Chondrocyte (in vitro differentiated cells): Measurements from ENCODE around the gene LEPR. TPM values are rescaled to one million over a fixed set of nuclear protein-coding genes. Genes with fewer than 3 reads are reported as not detected.
A peak's percentile ranks its signal among the peaks of the same experiment; 100 is the strongest.

ENCODE experiments used
- DNase-seq: peaks from one replicate; pipeline ENCODE4 v3.0.0; 2021; ENCODE audit warnings: mixed read lengths, low spot score
- H3K27ac Mint-ChIP-seq: one replicate; pipeline ENCODE4 v1.8.0; 2021; ENCODE audit warnings: mild to moderate bottlenecking, moderate library complexity, mixed read lengths; ENCODE audit not compliant: unreplicated experiment
- H3K27me3 Mint-ChIP-seq: 2 replicates; pipeline ENCODE4 v1.8.0; 2021; ENCODE audit warnings: low read depth, mixed read lengths
- H3K36me3 Mint-ChIP-seq: 2 replicates; pipeline ENCODE4 v1.8.0; 2021; ENCODE audit warnings: low read depth, mixed read lengths
- H3K4me1 Mint-ChIP-seq: 2 replicates; pipeline ENCODE4 v1.8.0; 2021; ENCODE audit warnings: low read depth, mild to moderate bottlenecking, mixed read lengths
- H3K4me3 Mint-ChIP-seq: one replicate; pipeline ENCODE4 v1.8.0; 2021; ENCODE audit warnings: mild to moderate bottlenecking, moderate library complexity, mixed read lengths; ENCODE audit not compliant: unreplicated experiment
- H3K9me3 Mint-ChIP-seq: 2 replicates; pipeline ENCODE4 v1.8.0; 2021; ENCODE audit warnings: low read depth, mixed read lengths
- CTCF ChIP-seq: fragments of 200-600 bp; sonication (generic); IDR thresholded peaks from 2 replicates; pipeline ENCODE4 v1.5.0; 2021; ENCODE audit warnings: antibody characterized with exemption, mild to moderate bottlenecking, moderate library complexity
- long read RNA-seq: library from polyadenylated mRNA; stranded (forward); transcript quantifications from one replicate; pipeline ENCODE4 v2.0.0, GENCODE V29; 2021
- total RNA-seq: library from RNA; stranded (reverse); gene quantifications from 3 replicates; pipeline ENCODE4 v1.2.1, GENCODE V29; 2021

Gene LEPR
- total RNA-seq: 5.4 to 5.9 TPM (median 5.8 TPM) in 3 replicates
- long read RNA-seq, full-length matches to known transcripts: 2 of 27 reads
- long read RNA-seq, partial matches to known transcripts: 2 of 27 reads
- long read RNA-seq, other reads (novel, unspliced or antisense): 23 of 27 reads

GRCh38 chr1:65420590-65421350 lies at the start of gene LEPR, which contains the start of gene LEPROT:
Gene LEPR (plus strand): TSS chr1:65420668. CDS start chr1:65565566, 144,898 bp downstream.
Gene LEPROT (plus strand): TSS chr1:65420668. CDS start chr1:65420725, 57 bp downstream.
- Mint-ChIP-seq H3K4me3 (no peak within 1 kb of the TSS), H3K4me1 (peaks cover 42% of the 10 kb centered on the region), H3K27me3 (no peaks in the 10 kb centered on the region)

GRCh38 chr1:65371544-65371943 lies 48.9 kb upstream of the LEPR start:
- Mint-ChIP-seq H3K9me3 (no peaks in the 10 kb centered on the region), H3K36me3 (peaks cover 7% of the 10 kb centered on the region), H3K4me1 (peaks cover 24% of the 10 kb centered on the region), H3K4me3 (no peak overlapping the region), H3K27ac (no peak overlapping the region), H3K27me3 (no peaks in the 10 kb centered on the region)
- no peak for DNase-seq
- no peak for TF ChIP-seq CTCF

More at GRCh38 chr1:65420590-65421350, at the start of gene LEPR, which contains the start of gene LEPROT:
- H3K9me3 Mint-ChIP-seq: no peaks in the 10 kb centered on the region
- TF ChIP-seq CTCF: peak; percentile 21
- DNase-seq: no peak
- peak within 1 kb of the TSS; percentile 99 for H3K27ac Mint-ChIP-seq
- H3K36me3 Mint-ChIP-seq: peaks cover 4% of the 10 kb centered on the region

GRCh38 chr1:65372557-65372956 lies 47.9 kb upstream of the LEPR start:
- H3K9me3 Mint-ChIP-seq: no peaks in the 10 kb centered on the region
- H3K27me3 Mint-ChIP-seq: no peaks in the 10 kb centered on the region
- DNase-seq: no peak
- no peak overlapping the region for H3K4me3 Mint-ChIP-seq
- TF ChIP-seq CTCF: no peak
- H3K36me3 Mint-ChIP-seq: no peaks in the 10 kb centered on the region
- peaks cover 24% of the 10 kb centered on the region for H3K4me1 Mint-ChIP-seq
- H3K27ac Mint-ChIP-seq: peak overlapping the region; percentile 75

- Mint-ChIP-seq H3K4me1 (peaks cover 13% of the 10 kb centered on the region), H3K9me3 (no peaks in the 10 kb centered on the region), H3K4me3 (no peak overlapping the region), H3K36me3 (peaks cover 11% of the 10 kb centered on the region), H3K27me3 (no peaks in the 10 kb centered on the region), H3K27ac (no peak overlapping the region)
- no peak for DNase-seq
- no peak for TF ChIP-seq CTCF
Observed at GRCh38 chr1:65377496-65378246, 42.8 kb upstream of the LEPR start.
